OCI-LY3 (cell line): ENCODE measurements around the gene PCSK7.

Source experiments
- CTCF ChIP-seq: fragments of 200-600, 300-600 bp; sonication (generic); IDR thresholded peaks from 2 replicates; pipeline ENCODE4 v1.5.1; 2014; ENCODE audit warnings: antibody characterized with exemption, low read length, low read depth
- EZH2phosphoT487 ChIP-seq: fragments of 200-600 bp; shearing (Covaris generic); IDR thresholded peaks from 2 replicates; pipeline ENCODE4 v1.6.1; 2018; ENCODE audit warnings: antibody characterized with exemption, mixed run types, low read depth

GRCh38 chr11:117258576-117258975 is 26.7 kb upstream of the PCSK7 start:
- no peak for TF ChIP-seq CTCF
- no peak for TF ChIP-seq EZH2phosphoT487
